ENCODE measurements around the gene PUS1.

Gene PUS1

GRCh38 chr12:131907379-131908091 lies 21.5 kb upstream of the PUS1 start:
- Mint-ChIP-seq H3K27me3 (no peaks in the 10 kb centered on the region), H3K36me3 (ENCODE audit: low read depth) (peaks cover 95% of the 10 kb centered on the region), H3K9me3 (no peaks in the 10 kb centered on the region), H3K4me3 (no peak overlapping the region), H3K27ac (no peak overlapping the region), H3K4me1 (ENCODE audit: low read depth) (peaks cover 5% of the 10 kb centered on the region)
- intact Hi-C loops (cut with micrococcal nuclease): no loop called here

- Mint-ChIP-seq H3K36me3 (ENCODE audit: low read depth) (peaks cover 98% of the 10 kb centered on the region), H3K4me3 (no peak overlapping the region), H3K27me3 (no peaks in the 10 kb centered on the region), H3K4me1 (ENCODE audit: low read depth) (peaks cover 5% of the 10 kb centered on the region), H3K9me3 (no peaks in the 10 kb centered on the region), H3K27ac (no peak overlapping the region)
- intact Hi-C loops (cut with micrococcal nuclease): no loop called here
Measured at GRCh38 chr12:131908092-131909080, 20.7 kb upstream of the PUS1 start.

DNA sequence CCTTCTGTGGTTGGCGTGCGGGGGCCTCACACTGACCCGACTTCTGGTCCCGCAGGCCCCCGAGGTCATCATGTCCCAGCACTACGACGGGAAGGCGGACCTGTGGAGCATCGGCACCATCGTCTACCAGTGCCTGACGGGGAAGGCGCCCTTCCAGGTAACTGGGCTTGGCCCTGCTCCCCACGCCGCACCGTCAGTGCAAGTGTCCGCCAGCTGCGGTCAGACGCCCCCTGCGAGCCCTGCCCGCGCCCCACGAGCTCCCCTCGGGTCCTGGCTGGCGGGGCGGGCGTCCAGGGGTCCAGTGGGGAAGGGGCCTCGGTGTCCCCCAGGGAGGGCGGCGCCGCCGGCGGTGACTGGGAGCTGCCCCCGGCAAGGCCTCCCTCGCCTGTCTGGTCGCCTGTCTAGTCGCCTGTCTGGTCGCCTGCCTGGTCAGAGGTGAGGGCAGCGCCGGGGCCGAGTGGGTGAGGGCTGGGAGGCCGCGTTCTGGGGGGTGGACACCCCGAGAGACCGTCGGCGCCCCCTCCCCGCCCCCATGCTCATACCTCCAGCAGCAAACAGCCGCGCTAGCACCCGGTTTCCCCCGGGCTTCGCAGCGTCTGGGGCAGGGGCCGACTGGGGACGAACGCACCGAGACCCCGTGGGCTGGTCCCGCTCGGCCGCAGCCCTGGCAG lies 19.9 kb upstream of the PUS1 start:
- peaks cover 98% of the 10 kb centered on the region for H3K36me3 Mint-ChIP-seq (ENCODE audit: low read depth)
- intact Hi-C loops (cut with micrococcal nuclease): no loop called here
- H3K4me1 Mint-ChIP-seq (ENCODE audit: low read depth): peaks cover 5% of the 10 kb centered on the region
- no peaks in the 10 kb centered on the region for H3K27me3 Mint-ChIP-seq
- no peak overlapping the region for H3K27ac Mint-ChIP-seq
- H3K4me3 Mint-ChIP-seq: no peak overlapping the region
- no peaks in the 10 kb centered on the region for H3K9me3 Mint-ChIP-seq

GRCh38 chr12:131909752-131910219 lies 19.3 kb upstream of the PUS1 start:
- Mint-ChIP-seq H3K4me3 (no peak overlapping the region), H3K36me3 (ENCODE audit: low read depth) (peaks cover 98% of the 10 kb centered on the region), H3K4me1 (ENCODE audit: low read depth) (peaks cover 5% of the 10 kb centered on the region), H3K27me3 (no peaks in the 10 kb centered on the region), H3K27ac (no peak overlapping the region), H3K9me3 (no peaks in the 10 kb centered on the region)
- intact Hi-C loops (cut with micrococcal nuclease): no loop called here

DNA sequence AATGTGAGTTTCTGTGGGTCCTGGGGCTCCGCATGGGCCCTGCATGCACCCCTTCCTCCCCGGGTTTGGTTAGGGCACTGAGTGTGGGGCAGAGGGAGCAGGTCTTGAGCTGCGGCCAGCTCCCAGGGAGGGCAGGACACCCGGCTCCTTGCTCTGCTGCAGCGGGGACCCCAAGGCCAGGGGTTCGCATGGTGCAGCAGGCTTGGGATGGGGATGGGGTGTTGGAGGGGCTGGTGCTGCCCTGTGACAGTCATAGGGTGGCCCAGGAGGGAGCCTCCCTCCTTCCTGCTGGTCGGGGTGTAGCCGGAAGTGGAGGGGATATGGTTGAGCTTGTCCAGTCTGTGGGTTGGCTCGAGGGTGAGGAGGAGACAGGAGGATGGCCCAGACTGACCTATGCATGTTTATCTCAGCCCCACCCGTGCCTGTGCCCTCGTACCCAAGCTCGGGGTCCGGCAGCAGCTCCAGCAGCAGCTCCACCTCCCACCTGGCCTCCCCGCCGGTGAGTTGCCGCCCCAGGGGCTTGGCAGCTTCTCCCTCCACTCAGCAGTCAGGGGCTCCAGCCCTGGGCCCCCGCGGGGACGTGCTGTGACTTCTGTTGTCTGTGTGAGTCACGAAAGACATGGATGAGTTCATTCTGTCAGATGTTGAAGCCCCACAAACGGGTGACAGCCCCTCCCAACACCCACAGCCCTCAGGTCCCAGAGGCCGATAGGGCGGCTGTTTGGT lies 18.6 kb upstream of the PUS1 start:
- intact Hi-C loops (cut with micrococcal nuclease): no loop called here
- Mint-ChIP-seq H3K4me1 (ENCODE audit: low read depth) (peaks cover 5% of the 10 kb centered on the region), H3K9me3 (no peaks in the 10 kb centered on the region), H3K27me3 (no peaks in the 10 kb centered on the region), H3K36me3 (ENCODE audit: low read depth) (peaks cover 98% of the 10 kb centered on the region), H3K27ac (no peak overlapping the region), H3K4me3 (no peak overlapping the region)

DNA sequence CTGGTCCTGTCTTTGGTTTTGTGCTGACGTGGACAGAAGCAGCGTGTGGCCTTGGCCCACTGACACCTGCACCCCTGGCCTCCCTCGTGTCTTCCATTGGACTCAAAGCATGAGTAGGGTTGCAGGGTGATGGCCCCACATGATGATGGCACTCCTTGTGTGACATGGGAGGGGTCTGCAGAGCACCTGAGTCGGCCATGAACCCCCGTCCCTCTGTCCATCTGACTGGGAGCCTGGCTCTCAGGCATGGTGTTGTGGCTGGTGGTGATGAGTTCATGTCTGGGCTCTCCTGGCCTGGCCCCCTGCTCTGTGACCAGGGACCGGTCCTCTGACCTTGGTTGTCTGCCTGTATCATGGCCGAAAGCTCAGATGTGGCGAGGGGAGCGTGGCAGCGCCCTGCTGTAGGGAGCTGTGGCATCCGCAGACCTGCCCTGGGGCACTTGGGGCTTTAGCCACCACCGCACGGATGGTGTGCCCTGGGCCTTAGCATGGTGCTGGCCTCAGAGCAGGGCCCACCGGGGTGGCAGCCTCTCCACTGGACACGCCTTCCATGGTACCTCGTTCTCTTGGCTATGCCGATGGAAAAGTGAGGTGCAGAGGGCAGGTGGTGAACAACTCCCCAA lies 17.9 kb upstream of the PUS1 start:
- H3K27ac Mint-ChIP-seq: no peak overlapping the region
- no peak overlapping the region for H3K4me3 Mint-ChIP-seq
- no peaks in the 10 kb centered on the region for H3K9me3 Mint-ChIP-seq
- H3K27me3 Mint-ChIP-seq: no peaks in the 10 kb centered on the region
- H3K4me1 Mint-ChIP-seq (ENCODE audit: low read depth): peaks cover 5% of the 10 kb centered on the region
- H3K36me3 Mint-ChIP-seq (ENCODE audit: low read depth): peaks cover 98% of the 10 kb centered on the region
- intact Hi-C loops (cut with micrococcal nuclease): no loop called here

DNA sequence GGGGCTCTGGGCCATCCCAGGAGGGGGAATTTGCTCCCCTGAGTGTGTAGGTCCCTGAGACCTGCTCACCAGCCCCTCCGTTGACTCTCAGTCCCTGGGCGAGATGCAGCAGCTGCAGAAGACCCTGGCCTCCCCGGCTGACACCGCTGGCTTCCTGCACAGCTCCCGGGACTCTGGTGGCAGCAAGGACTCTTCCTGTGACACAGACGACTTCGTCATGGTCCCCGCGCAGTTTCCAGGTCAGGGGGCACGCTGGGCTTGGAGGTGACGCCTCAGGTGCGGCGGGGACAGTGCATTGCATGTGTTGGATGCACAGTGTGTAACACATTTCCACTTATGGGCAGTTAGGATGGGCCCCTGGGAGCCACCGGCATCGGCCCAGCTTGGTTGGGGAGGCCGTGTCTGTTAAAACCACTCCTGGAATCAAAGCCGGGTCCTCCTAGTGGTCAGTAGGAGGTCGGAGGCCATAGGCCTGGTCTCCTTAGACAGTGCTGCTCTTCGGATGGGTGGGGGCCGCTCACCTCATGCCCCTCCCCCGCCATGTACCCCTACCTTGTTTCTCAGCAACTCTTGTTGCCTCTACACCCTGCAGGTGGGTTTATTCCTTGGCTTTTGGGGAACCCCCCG lies 17.1 kb upstream of the PUS1 start:
- H3K9me3 Mint-ChIP-seq: no peaks in the 10 kb centered on the region
- no peak overlapping the region for H3K4me3 Mint-ChIP-seq
- intact Hi-C loops (cut with micrococcal nuclease): no loop called here
- no peaks in the 10 kb centered on the region for H3K27me3 Mint-ChIP-seq
- no peak overlapping the region for H3K27ac Mint-ChIP-seq
- H3K4me1 Mint-ChIP-seq (ENCODE audit: low read depth): peaks cover 5% of the 10 kb centered on the region
- H3K36me3 Mint-ChIP-seq (ENCODE audit: low read depth): peaks cover 98% of the 10 kb centered on the region

DNA sequence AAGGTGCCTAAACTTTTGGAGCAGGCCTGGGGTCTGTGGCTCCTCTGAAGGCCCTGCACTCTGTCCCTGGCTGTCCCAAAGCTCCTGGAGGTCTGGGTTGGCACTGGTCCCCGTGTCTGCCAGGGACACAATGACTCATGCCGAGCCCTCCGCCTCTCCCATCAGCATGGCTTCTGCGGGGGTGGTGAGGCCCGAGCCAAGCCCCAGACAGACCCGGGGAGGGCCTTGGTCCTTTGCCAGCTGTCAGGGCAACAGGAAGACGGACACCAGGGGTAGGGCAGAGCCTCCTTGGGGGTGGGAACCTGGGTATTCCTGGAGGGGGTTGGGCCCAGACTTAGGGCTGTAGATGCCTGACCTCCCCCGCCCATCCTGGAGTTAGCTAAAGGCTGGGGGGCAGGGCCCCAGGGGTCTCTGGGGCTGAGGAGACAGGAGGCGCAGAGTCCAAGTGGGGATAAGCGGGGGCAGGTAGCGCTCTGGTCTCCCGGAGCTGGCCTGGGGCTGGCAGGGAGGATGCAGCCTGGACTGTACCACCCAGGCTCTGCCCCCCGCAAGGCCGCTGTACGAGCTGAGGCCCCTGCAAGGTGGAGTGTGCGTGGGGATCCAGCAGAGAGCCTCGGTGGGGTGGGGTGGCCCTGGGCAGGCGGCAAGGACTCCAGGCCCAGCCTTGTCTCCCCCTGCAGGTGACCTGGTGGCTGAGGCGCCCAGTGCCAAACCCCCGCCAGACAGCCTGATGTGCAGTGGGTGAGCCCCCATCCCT lies 16.4 kb upstream of the PUS1 start:
- intact Hi-C loops (cut with micrococcal nuclease): no loop called here
- Mint-ChIP-seq H3K4me1 (ENCODE audit: low read depth) (peaks cover 5% of the 10 kb centered on the region), H3K36me3 (ENCODE audit: low read depth) (peaks cover 97% of the 10 kb centered on the region), H3K9me3 (no peaks in the 10 kb centered on the region), H3K27ac (peak overlapping the region; percentile 31), H3K27me3 (no peaks in the 10 kb centered on the region), H3K4me3 (no peak overlapping the region)

- intact Hi-C loops (cut with micrococcal nuclease): no loop called here
- H3K27me3 Mint-ChIP-seq: no peaks in the 10 kb centered on the region
- peaks cover 5% of the 10 kb centered on the region for H3K4me1 Mint-ChIP-seq (ENCODE audit: low read depth)
- H3K4me3 Mint-ChIP-seq: no peak overlapping the region
- peaks cover 97% of the 10 kb centered on the region for H3K36me3 Mint-ChIP-seq (ENCODE audit: low read depth)
- H3K9me3 Mint-ChIP-seq: no peaks in the 10 kb centered on the region
- no peak overlapping the region for H3K27ac Mint-ChIP-seq
Measured at GRCh38 chr12:131913666-131914065, 15.4 kb upstream of the PUS1 start.

DNA sequence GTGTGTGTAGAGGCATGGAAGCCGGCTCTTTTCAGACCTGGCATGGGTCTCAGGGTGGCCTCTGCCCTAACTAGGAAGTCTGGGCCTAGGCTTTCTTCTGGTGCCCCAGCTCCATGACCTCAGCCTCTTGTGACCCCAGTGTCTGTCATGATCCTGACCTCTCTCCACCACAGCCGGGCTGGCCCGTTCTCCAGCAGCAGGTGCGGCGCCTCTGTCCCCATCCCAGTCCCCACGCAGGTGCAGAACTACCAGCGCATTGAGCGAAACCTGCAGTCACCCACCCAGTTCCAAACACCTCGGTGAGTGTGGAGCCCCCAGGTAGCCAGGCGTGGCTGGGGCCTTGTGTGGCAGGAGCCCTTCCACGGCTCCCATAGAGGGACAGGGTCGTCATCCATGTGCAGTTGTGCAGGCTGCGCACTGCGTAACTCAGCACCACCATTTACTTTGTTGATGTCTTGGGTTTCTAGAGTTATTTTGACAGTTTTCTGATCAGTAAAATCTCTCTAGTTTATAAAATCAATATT lies 14.8 kb upstream of the PUS1 start:
- H3K4me3 Mint-ChIP-seq: no peak overlapping the region
- no peak overlapping the region for H3K27ac Mint-ChIP-seq
- H3K9me3 Mint-ChIP-seq: no peaks in the 10 kb centered on the region
- intact Hi-C loops (cut with micrococcal nuclease): no loop called here
- no peaks in the 10 kb centered on the region for H3K27me3 Mint-ChIP-seq
- peaks cover 5% of the 10 kb centered on the region for H3K4me1 Mint-ChIP-seq (ENCODE audit: low read depth)
- H3K36me3 Mint-ChIP-seq (ENCODE audit: low read depth): peaks cover 97% of the 10 kb centered on the region

GRCh38 chr12:131915000-131915689 lies 13.9 kb upstream of the PUS1 start:
- intact Hi-C loops (cut with micrococcal nuclease): no loop called here
- no peak overlapping the region for H3K27ac Mint-ChIP-seq

DNA sequence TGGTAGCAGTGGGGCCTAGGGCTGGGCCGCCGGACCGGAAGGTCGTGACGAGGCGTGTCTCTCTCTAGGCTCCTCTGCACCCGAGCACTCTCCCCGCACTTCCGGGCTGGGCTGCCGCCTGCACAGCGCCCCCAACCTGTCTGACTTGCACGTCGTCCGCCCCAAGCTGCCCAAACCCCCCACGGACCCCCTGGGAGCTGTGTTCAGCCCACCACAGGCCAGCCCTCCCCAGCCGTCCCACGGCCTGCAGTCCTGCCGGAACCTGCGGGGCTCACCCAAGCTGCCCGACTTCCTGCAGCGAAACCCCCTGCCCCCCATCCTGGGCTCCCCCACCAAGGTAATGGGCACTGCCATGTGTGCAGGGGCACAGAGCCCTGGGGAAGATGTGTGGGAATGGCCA lies 13.3 kb upstream of the PUS1 start:
- Mint-ChIP-seq H3K27me3 (no peaks in the 10 kb centered on the region), H3K9me3 (no peaks in the 10 kb centered on the region), H3K4me1 (ENCODE audit: low read depth) (peaks cover 5% of the 10 kb centered on the region), H3K4me3 (no peak overlapping the region), H3K27ac (no peak overlapping the region), H3K36me3 (ENCODE audit: low read depth) (peaks cover 99% of the 10 kb centered on the region)
- intact Hi-C loops (cut with micrococcal nuclease): no loop called here

More at GRCh38 chr12:131915000-131915689, 13.9 kb upstream of the PUS1 start:
- H3K4me3 Mint-ChIP-seq: no peak overlapping the region
- H3K27me3 Mint-ChIP-seq: no peaks in the 10 kb centered on the region
- H3K4me1 Mint-ChIP-seq (ENCODE audit: low read depth): peaks cover 5% of the 10 kb centered on the region
- H3K9me3 Mint-ChIP-seq: no peaks in the 10 kb centered on the region
- peaks cover 99% of the 10 kb centered on the region for H3K36me3 Mint-ChIP-seq (ENCODE audit: low read depth)

Measured in dendritic cell treated with granulocyte-macrophage colony-stimulating factor and Interleukin-4, amounts not matched to agents 40 ng/mL and 50 ng/mL, for 4 days (primary cell).